Measurements from ENCODE around the gene SMYD3. TPM values are rescaled to one million over a fixed set of nuclear protein-coding genes. Genes with fewer than 3 reads are reported as not detected.

SMYD3 gene
- total RNA-seq, 1 experiment from 2014 or later, result 25.5 TPM

DNA sequence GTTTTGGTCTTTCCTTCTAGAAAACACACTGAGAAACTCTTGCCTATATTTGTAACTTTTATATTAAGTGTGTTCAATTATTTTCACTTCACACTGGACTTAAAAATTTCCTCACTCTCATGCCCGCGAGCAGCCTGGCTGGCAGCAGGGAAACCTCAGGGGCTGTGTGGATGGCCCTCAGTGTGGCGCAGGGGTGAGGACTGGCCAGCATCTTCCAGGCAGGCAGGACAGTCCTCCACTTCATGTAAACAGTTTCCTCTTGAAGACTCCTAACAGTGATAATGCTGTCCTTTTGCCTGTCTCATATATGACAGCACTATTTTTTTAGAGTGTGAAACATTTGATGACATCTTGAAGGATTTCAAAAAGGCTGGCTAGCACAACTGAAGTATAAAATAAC is 733.7 kb downstream of the SMYD3 start:
- Histone ChIP-seq H4K91ac (ENCODE audit: insufficient read length, low read depth, low read length) (no peak overlapping the region), H2BK20ac (ENCODE audit: low read depth, low read length, poor library complexity, severe bottlenecking) (no peak overlapping the region), H3K9ac (ENCODE audit: extremely low read depth, insufficient read length, low read length) (no peak overlapping the region), H2BK5ac (ENCODE audit: insufficient read length, low read length) (no peak overlapping the region), H3K23ac (ENCODE audit: insufficient read length, low read depth, low read length) (no peak overlapping the region), H3T11ph (ENCODE audit: low read length) (no peak overlapping the region), H3K9me3 (ENCODE audit: control insufficient read depth, low read depth, low read length) (no peaks in the 10 kb centered on the region), H3K79me1 (ENCODE audit: insufficient read depth, low read depth, low read length, poor library complexity, severe bottlenecking) (no peaks in the 10 kb centered on the region), H3K4me2 (ENCODE audit: insufficient read depth, insufficient read length, low read length) (no peak overlapping the region), H3K14ac (ENCODE audit: insufficient read depth, low read length) (no peak overlapping the region), H2AFZ (ENCODE audit: low read length) (no peak overlapping the region), H4K8ac (replicated peaks; ENCODE audit: insufficient read length, low read depth, low read length) (no peak overlapping the region), H3K4me1 (ENCODE audit: insufficient read depth, low read length) (no peaks in the 10 kb centered on the region; the same call in 1 of the 2 replicates), H4K5ac (ENCODE audit: insufficient read length, low read depth, low read length) (no peak overlapping the region), H2BK12ac (ENCODE audit: insufficient read length, low read depth, low read length) (no peak overlapping the region), H3K23me2 (ENCODE audit: insufficient read length, low read depth, low read length, poor library complexity, severe bottlenecking) (no peaks in the 10 kb centered on the region), H3K27me3 (ENCODE audit: insufficient read depth, low read length) (no peaks in the 10 kb centered on the region), H2AK5ac (ENCODE audit: insufficient read length, low read length) (no peak overlapping the region), H3K4ac (ENCODE audit: low read depth, low read length) (no peak overlapping the region), H2BK15ac (ENCODE audit: low read depth, low read length) (no peak overlapping the region), H4K20me1 (ENCODE audit: control insufficient read depth, insufficient read depth, insufficient read length) (no peaks in the 10 kb centered on the region), H3K27ac (ENCODE audit: insufficient read length, low read depth, low read length) (no peak overlapping the region), H3K79me2 (ENCODE audit: insufficient read depth, low read length) (no peaks in the 10 kb centered on the region), H2BK120ac (ENCODE audit: low read depth, low read length, poor library complexity, severe bottlenecking) (no peak overlapping the region), H3K18ac (ENCODE audit: insufficient read length, low read depth, low read length) (no peak overlapping the region), H3K56ac (ENCODE audit: insufficient read length, low read depth, low read length) (no peak overlapping the region)
- DNase-seq, result no peak
- no CpG with 5 or more reads among the region's 3 CpGs for WGBS (ENCODE audit: extremely low coverage, insufficient read length, low lambda C conversion rate)
- peaks cover 14 to 18% of the 10 kb centered on the region in 2 experiments for H3K4me1 Mint-ChIP-seq
- H3K27me3 Mint-ChIP-seq (ENCODE audit: low read depth), result no peaks in the 10 kb centered on the region
- no peaks in the 10 kb centered on the region for H3K9me3 Mint-ChIP-seq
- TF ChIP-seq, protein P1, sequence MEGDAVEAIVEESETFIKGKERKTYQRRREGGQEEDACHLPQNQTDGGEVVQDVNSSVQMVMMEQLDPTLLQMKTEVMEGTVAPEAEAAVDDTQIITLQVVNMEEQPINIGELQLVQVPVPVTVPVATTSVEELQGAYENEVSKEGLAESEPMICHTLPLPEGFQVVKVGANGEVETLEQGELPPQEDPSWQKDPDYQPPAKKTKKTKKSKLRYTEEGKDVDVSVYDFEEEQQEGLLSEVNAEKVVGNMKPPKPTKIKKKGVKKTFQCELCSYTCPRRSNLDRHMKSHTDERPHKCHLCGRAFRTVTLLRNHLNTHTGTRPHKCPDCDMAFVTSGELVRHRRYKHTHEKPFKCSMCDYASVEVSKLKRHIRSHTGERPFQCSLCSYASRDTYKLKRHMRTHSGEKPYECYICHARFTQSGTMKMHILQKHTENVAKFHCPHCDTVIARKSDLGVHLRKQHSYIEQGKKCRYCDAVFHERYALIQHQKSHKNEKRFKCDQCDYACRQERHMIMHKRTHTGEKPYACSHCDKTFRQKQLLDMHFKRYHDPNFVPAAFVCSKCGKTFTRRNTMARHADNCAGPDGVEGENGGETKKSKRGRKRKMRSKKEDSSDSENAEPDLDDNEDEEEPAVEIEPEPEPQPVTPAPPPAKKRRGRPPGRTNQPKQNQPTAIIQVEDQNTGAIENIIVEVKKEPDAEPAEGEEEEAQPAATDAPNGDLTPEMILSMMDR (conservative IDR thresholded peaks at IDR 0.05), result no peak
- no peak overlapping the region for H3K4me3 Mint-ChIP-seq
- no peak overlapping the region for H3K27ac Mint-ChIP-seq
- no peaks in the 10 kb centered on the region; a peak in 1 of 7 replicates for H3K36me3 Mint-ChIP-seq (ENCODE audit: insufficient read depth in 1 of 3, low read depth in 3 of 3)

All from H9 (cell line).